Kidney (tissue), 14 donors: ENCODE results near the gene ZNHIT6. TPM values are rescaled to one million over a fixed set of nuclear protein-coding genes. Genes with fewer than 3 reads are reported as not detected.

Source experiments
- DNase-seq, 5 donors: peaks; one replicate each; pipeline ENCODE4 v3.0.0-alpha.2; 2013 to 2020
- FAIRE-seq: peaks from 2 replicates; lab custom pipeline; 2012; peaks lifted over from hg19 to GRCh38; lab: Jason Lieb, UNC
- H3K27ac ChIP-seq, 2 donors: one replicate each; pipeline ENCODE4 v1.7.0; 2013; ENCODE audit warnings: low read depth in 2 of 2, low read length in 2 of 2, inconsistent platforms in 1 of 2
- H3K27me3 ChIP-seq: one replicate; pipeline ENCODE4 v1.7.1; 2013; ENCODE audit warnings: low read length, inconsistent platforms; ENCODE audit not compliant: control insufficient read depth, insufficient read depth
- H3K36me3 ChIP-seq, 3 donors: one replicate each; pipeline versions ENCODE4 v1.7.0 to v1.7.1; 2013; ENCODE audit warnings: low read length in 3 of 3, control low read depth in 1 of 3, inconsistent platforms in 1 of 3; ENCODE audit not compliant: insufficient read depth in 3 of 3, control insufficient read depth in 2 of 3
- H3K4me1 ChIP-seq, 3 donors: one replicate each; pipeline versions ENCODE4 v1.7.0 to v1.7.1; 2013; ENCODE audit warnings: low read length in 3 of 3, inconsistent platforms in 1 of 3, low read depth in 1 of 3; ENCODE audit not compliant: control insufficient read depth in 2 of 3, insufficient read depth in 2 of 3
- H3K4me3 ChIP-seq, 3 donors: one replicate each; pipeline versions ENCODE4 v1.7.0 to v1.8.1; 2013; ENCODE audit warnings: low read length in 3 of 3, control low read depth in 1 of 3, inconsistent platforms in 1 of 3
- H3K9ac ChIP-seq, 3 donors: one replicate each; pipeline versions ENCODE4 v1.7.0 to v1.7.1; 2013; ENCODE audit warnings: low read length in 3 of 3, control low read depth in 1 of 3, inconsistent platforms in 1 of 3
- H3K9me3 ChIP-seq, 3 donors: one replicate each; pipeline versions ENCODE4 v1.7.0 to v1.7.1; 2013; ENCODE audit warnings: low read length in 3 of 3, control low read depth in 1 of 3, inconsistent platforms in 1 of 3; ENCODE audit not compliant: control insufficient read depth in 2 of 3, insufficient read depth in 1 of 3
- CTCF ChIP-seq: IDR thresholded peaks from 3 replicates; pipeline ENCODE4 v1.5.1; 2012; ENCODE audit warnings: mild to moderate bottlenecking, moderate library complexity, borderline replicate concordance; ENCODE audit not compliant: insufficient read depth; ENCODE audit errors: extremely low read depth
- intact Hi-C: fragments of 100-400 bp; cut with DNase I; formaldehyde crosslinking; loops from one replicate; pipeline ENCODE4 v1.11.1; 2022
- polyA plus RNA-seq: library from polyadenylated mRNA; stranded (reverse); fragments of 350-450 nt; fragmentation: Illumina TruSeq; extraction: RNeasy Lipid Tissue Mini Kit (QIAGEN cat#74804); gene quantifications from one replicate; pipeline ENCODE4 v1.2.3, GENCODE V29; 2014; ENCODE audit warnings: low read depth, low replicate concordance; ENCODE audit not compliant: insufficient read depth
- total RNA-seq: library from RNA; stranded (reverse); fragmentation: NEBNext Ultra II Directional; extraction: Animal tissue kit (Norgen Biotek cat#: 25700); gene quantifications from one replicate; pipeline ENCODE4 v1.2.1, GENCODE V29; 2021
- donor health status: control.
- donor health status: control.
- donor health status: control.
- donor health status: control.
- donor health status: control.
- donor health status: DM: yes; HTN: yes; CAD: no.
- donor health status: Normal renal cell carcinoma (clear cell type).

Gene ZNHIT6
- total and polyA plus RNA-seq, 2 donors from 2014 or later, result 5.8 to 17.5 TPM

GRCh38 chr1:85630493-85630892 is 77.7 kb downstream of the ZNHIT6 start:
- H3K4me3 ChIP-seq, result no peak overlapping the region
- H3K4me1 ChIP-seq, result peaks cover 3 to 9% (median 5%) of the 10 kb centered on the region in 3 donors
- FAIRE-seq (no peak), DNase-seq (no peak)
- intact Hi-C loops, result no loop called here
- no peaks in the 10 kb centered on the region for H3K36me3 ChIP-seq
- no peaks in the 10 kb centered on the region for H3K9me3 ChIP-seq
- TF ChIP-seq CTCF, result no peak
- H3K9ac ChIP-seq, result no peak overlapping the region
- no peak overlapping the region for H3K27ac ChIP-seq
- H3K27me3 ChIP-seq, result no peaks in the 10 kb centered on the region

GRCh38 chr1:85629532-85629920 is 78.7 kb downstream of the ZNHIT6 start:
- Histone ChIP-seq H3K9ac (no peak overlapping the region), H3K4me3 (no peak overlapping the region), H3K27me3 (no peaks in the 10 kb centered on the region), H3K9me3 (no peaks in the 10 kb centered on the region), H3K27ac (peak overlapping the region; percentile 60 to 78), H3K36me3 (no peaks in the 10 kb centered on the region), H3K4me1 (peaks cover 3 to 9% (median 5%) of the 10 kb centered on the region in 3 donors)
- no peak for FAIRE-seq
- DNase-seq, result peak in 1 of 5 donors; percentile 43
- no peak for TF ChIP-seq CTCF
- intact Hi-C loops, result no loop called here

- Histone ChIP-seq H3K4me1 (peaks cover 3 to 9% (median 5%) of the 10 kb centered on the region in 3 donors), H3K27me3 (no peaks in the 10 kb centered on the region), H3K4me3 (peak overlapping the region in 1 of 3 donors; percentile 8), H3K9ac (no peak overlapping the region), H3K27ac (peak overlapping the region; percentile 60 to 78), H3K36me3 (no peaks in the 10 kb centered on the region), H3K9me3 (no peaks in the 10 kb centered on the region)
- no peak for FAIRE-seq
- no peak for TF ChIP-seq CTCF
- peak in 3 of 5 donors; percentile 27 to 79 (median 63) for DNase-seq
- intact Hi-C loops, result no loop called here
Observed at GRCh38 chr1:85628791-85629531, 79.3 kb downstream of the ZNHIT6 start.
